GM21526 (cell line): Measurements from ENCODE around the gene OR6K3.
"Not testable (repeated sequence)": the region's sequence is repeated elsewhere in the genome, so short reads cannot be mapped to it uniquely, and the experiment has no call there.

ENCODE experiments used
- ATAC-seq: cut with Tn5 transposase; IDR thresholded peaks from one replicate; pipeline ENCODE4 v1.9.1; 2021; ENCODE audit warnings: moderate library complexity; ENCODE audit not compliant: unreplicated experiment, low FRiP score

Gene OR6K3

GRCh38 chr1:158688343-158688742, 32.2 kb downstream of the OR6K3 start:
- ATAC-seq, result not testable (repeated sequence)

GRCh38 chr1:158687037-158687436, 33.5 kb downstream of the OR6K3 start:
- ATAC-seq, result no peak

DNA sequence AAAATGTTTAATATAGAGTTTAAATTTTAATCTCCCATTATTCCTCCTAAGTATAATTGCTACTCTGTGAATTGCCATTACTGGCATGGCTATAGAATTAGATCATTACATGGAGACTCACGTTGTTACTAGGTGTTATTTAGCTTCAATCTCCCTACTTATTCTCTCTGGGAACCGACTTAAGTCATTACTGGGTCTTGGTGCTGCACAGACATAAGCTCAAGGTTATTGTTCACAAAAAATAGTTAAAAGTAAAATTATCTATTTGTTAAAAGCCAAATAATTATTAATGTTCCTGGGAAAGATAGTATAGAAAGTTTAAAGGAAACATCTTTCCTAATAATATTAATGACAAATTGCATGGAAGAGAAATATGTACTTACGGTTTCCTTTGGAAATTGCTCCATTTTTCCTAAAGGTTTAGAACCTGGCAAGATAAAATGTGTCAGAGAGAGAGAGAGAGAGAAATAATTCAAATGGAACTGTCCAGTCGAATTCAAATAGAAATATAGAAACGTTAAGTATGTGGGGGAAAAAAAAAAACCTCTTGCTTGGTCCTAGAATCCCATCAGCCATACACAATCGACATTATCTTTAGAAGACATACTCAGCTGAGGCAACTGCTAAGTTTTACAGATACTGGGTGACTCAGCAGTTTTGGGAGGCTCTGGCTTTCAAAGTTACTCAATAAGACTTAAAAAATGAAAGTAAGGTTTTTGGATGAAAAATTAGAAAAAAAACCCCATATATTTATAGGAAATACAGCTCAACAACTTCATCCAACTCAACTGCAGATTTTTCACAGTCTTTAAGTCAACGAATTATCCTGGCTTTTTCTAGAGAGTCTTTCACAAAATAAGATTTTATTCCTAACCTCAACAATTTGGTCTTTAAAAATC, 34.2 kb downstream of the OR6K3 start, which contains the start of gene SPTA1:
Gene SPTA1 (minus strand): TSS at position 605 of the 899 bp plus-strand sequence. CDS start 198 bp downstream, at position 407.
- no peak for ATAC-seq

GRCh38 chr1:158685085-158685484, 35.4 kb downstream of the OR6K3 start:
- ATAC-seq, result no peak

- no peak for ATAC-seq
Observed at GRCh38 chr1:158681606-158682005, 38.9 kb downstream of the OR6K3 start.

- ATAC-seq, result no peak
Observed at GRCh38 chr1:158679289-158679688, 41.2 kb downstream of the OR6K3 start.

DNA sequence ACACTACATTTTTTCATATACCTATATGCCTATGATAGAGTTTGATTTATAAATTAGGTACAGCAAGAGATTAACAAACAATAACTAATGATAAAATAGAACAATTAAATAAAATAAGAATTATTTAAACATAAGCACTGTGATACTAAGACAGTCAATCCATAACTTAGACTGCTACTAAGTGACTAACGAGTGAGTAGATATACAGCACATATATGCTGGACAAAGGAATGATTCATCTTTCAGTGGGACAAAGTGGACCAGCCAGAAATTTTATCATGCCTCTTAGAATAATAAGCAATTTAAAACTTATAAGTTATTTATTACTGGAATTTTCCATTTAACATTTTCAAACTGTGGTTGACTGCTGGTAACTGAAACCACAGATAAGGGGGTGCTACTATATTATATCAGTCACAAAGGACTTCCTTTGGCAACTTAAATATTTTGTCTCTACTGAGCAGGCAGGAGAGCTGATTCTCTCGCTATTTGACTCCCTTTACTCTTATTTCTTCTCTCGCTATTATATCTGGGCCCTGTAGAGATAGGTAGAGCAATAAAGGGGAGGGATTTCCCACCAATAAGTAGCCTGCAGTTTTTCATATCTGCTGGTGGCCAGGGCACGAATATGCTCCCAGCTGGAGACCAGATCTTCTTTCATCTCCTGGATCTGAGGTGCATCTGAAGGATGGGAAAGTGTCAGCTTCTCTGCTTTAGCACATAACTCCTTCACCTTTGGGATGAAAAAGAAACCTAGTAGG, 44.8 kb downstream of the OR6K3 start:
- no peak for ATAC-seq

DNA sequence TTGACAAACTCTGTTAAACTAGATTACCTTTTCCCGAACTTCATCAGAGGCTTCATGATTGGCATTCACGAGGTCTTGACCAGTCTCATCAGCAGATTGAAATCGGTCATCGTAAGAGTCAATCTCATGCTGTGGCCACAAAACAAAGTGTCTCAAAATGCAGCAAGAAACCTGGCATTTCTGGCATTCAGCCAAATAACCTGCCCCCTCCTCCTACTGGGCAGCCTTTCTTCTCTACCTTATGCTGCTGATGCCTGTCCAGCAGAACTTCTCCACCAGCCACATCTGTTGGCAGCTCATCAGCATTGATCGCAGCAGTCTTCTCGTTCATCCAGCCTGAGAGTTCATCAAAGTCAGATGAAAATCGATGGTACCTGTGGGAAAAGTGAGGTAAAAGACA, 46.2 kb downstream of the OR6K3 start:
- ATAC-seq, result no peak
